GM18858 (cell line): ENCODE data around the gene GAPDH.
"Not testable (repeated sequence)": the region's sequence is repeated elsewhere in the genome, so short reads cannot be mapped to it uniquely, and the experiment has no call there.

ENCODE experiments used
- ATAC-seq: cut with Tn5 transposase; IDR thresholded peaks from one replicate; pipeline ENCODE4 v1.9.1; 2021; ENCODE audit not compliant: unreplicated experiment

GAPDH gene

GRCh38 chr12:6541371-6542165 is 7.3 kb downstream of the GAPDH start:
- ATAC-seq, result no peak

GRCh38 chr12:6542209-6543009 is 8.1 kb downstream of the GAPDH start:
- no peak for ATAC-seq

GRCh38 chr12:6546016-6546415 is 11.7 kb downstream of the GAPDH start:
- ATAC-seq, result no peak

- no peak for ATAC-seq
Measured at GRCh38 chr12:6547566-6547965, 13.2 kb downstream of the GAPDH start.

- no peak for ATAC-seq
Measured at GRCh38 chr12:6547987-6548386, 13.7 kb downstream of the GAPDH start.

GRCh38 chr12:6548556-6548955 is 14.2 kb downstream of the GAPDH start:
- ATAC-seq, result no peak

GRCh38 chr12:6548966-6549683 is 14.8 kb downstream of the GAPDH start:
- no peak for ATAC-seq

GRCh38 chr12:6549684-6550151 is 15.4 kb downstream of the GAPDH start:
- ATAC-seq, result no peak

GRCh38 chr12:6550294-6551062 is 16.2 kb downstream of the GAPDH start:
- no peak for ATAC-seq

GRCh38 chr12:6551063-6551461 is 16.7 kb downstream of the GAPDH start:
- no peak for ATAC-seq

- no peak for ATAC-seq
Measured at GRCh38 chr12:6551496-6552139, 17.3 kb downstream of the GAPDH start.

- ATAC-seq, result no peak
Measured at GRCh38 chr12:6552140-6552551, 17.8 kb downstream of the GAPDH start.

GRCh38 chr12:6553051-6553868 is 18.9 kb downstream of the GAPDH start:
- no peak for ATAC-seq

GRCh38 chr12:6554168-6555017 is 20.1 kb downstream of the GAPDH start:
- peak; percentile 41 for ATAC-seq

GRCh38 chr12:6555018-6555691 is 20.8 kb downstream of the GAPDH start:
- no peak for ATAC-seq

- ATAC-seq, result not testable (repeated sequence)
Measured at GRCh38 chr12:6556496-6556817, 22.1 kb downstream of the GAPDH start.

- no peak for ATAC-seq
Measured at GRCh38 chr12:6556857-6557256, 22.5 kb downstream of the GAPDH start.
